HCT116 (cell line): ENCODE measurements around the gene GAK.

Experiments used
- ATF3 ChIP-seq: IDR thresholded peaks from 2 replicates; pipeline ENCODE4 v1.6.1; 2012
- EZH2 ChIP-seq: fragments of 200-600 bp; sonication (generic); IDR thresholded peaks from 2 replicates; pipeline ENCODE4 v1.6.1; 2017; ENCODE audit warnings: antibody characterized with exemption, mixed run types
- JUND ChIP-seq: IDR thresholded peaks from 2 replicates; pipeline ENCODE4 v1.6.1; 2012
- POLR2AphosphoS5 ChIP-seq: IDR thresholded peaks from 2 replicates; pipeline ENCODE4 v1.6.1; 2011; ENCODE audit warnings: mild to moderate bottlenecking, low read depth, low read length, moderate library complexity
- SIN3A ChIP-seq: IDR thresholded peaks from 2 replicates; pipeline ENCODE4 v1.6.1; 2012; ENCODE audit warnings: low read depth
- SP1 ChIP-seq: IDR thresholded peaks from 2 replicates; pipeline ENCODE4 v1.6.1; 2012; ENCODE audit warnings: low read depth
- SRF ChIP-seq: IDR thresholded peaks from 2 replicates; pipeline ENCODE4 v1.6.1; 2012; ENCODE audit warnings: low read depth
- TCF7L2 ChIP-seq: IDR thresholded peaks from 2 replicates; pipeline ENCODE4 v1.7.0; 2011; ENCODE audit warnings: borderline replicate concordance, inconsistent platforms; ENCODE audit not compliant: insufficient read depth, insufficient read length; ENCODE audit errors: extremely low read depth
- TF ChIP-seq, protein P1 (sequence below), 3 experiments: fragments of 200-600 bp in 1 of 3; sonication (generic) in 1 of 3; IDR thresholded peaks in 2 of 3; conservative IDR thresholded peaks in 1 of 3; 2 replicates each; pipeline ENCODE4 v1.5.1; 2012 to 2017; ENCODE audit warnings: low read depth in 2 of 3, low read length in 2 of 3, antibody characterized with exemption in 1 of 3, borderline replicate concordance in 1 of 3, control low read depth in 1 of 3, mild to moderate bottlenecking in 1 of 3, mixed read lengths in 1 of 3, mixed run types in 1 of 3, moderate library complexity in 1 of 3; ENCODE audit not compliant: insufficient read depth in 1 of 3

DNA sequence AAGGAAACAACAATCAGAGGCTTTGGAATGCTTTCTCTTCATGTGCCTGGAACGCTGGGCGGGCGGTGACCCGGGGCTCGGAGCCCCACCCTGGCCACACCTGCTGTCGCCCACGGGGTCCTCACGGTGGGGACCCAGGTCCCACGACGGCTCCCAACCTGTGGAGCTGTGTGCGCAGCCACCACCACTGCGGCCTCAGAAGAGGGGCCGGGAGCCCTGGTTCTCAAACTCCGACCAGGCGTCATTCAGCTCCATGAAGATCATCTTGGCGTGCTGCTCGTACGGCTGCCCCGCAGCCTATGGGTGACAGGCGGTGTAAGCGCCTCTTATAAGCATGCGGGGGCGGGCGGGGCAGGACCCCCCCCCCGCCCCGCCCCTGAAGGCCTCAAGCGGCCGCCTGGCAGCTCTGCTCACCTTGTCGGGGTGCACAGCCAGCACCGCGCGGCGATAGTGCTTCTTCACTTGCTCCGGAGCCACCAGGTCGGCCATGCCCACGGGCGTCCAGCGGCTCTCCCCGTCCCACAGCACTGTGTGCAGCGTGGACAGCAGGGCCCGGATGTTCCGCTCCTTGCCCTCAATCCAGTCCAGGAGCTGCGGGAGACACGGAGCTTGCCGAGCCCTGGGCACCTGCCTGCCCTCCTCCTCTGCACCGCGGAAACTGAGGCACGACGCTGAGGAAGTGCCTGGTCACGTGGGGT lies 82.5 kb downstream of the GAK start:
- TF ChIP-seq ATF3 (no peak), SP1 (no peak), SIN3A (no peak), EZH2 (no peak), POLR2AphosphoS5 (no peak), JUND (no peak), SRF (no peak), TCF7L2 (no peak)
- TF ChIP-seq, protein P1, sequence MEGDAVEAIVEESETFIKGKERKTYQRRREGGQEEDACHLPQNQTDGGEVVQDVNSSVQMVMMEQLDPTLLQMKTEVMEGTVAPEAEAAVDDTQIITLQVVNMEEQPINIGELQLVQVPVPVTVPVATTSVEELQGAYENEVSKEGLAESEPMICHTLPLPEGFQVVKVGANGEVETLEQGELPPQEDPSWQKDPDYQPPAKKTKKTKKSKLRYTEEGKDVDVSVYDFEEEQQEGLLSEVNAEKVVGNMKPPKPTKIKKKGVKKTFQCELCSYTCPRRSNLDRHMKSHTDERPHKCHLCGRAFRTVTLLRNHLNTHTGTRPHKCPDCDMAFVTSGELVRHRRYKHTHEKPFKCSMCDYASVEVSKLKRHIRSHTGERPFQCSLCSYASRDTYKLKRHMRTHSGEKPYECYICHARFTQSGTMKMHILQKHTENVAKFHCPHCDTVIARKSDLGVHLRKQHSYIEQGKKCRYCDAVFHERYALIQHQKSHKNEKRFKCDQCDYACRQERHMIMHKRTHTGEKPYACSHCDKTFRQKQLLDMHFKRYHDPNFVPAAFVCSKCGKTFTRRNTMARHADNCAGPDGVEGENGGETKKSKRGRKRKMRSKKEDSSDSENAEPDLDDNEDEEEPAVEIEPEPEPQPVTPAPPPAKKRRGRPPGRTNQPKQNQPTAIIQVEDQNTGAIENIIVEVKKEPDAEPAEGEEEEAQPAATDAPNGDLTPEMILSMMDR (IDR thresholded peaks at IDR 0.05 in 2 of 3, conservative IDR thresholded peaks at IDR 0.05 in 1 of 3; ENCODE audit: borderline replicate concordance in 1 of 3, insufficient read depth in 1 of 3, low read depth in 2 of 3, low read length in 2 of 3), result no peak
